NT2/D1 (cell line): ENCODE data around the gene MUC5AC.

ENCODE experiments used
- YY1 ChIP-seq: IDR thresholded peaks from 2 replicates; pipeline ENCODE4 v1.6.1; 2011; ENCODE audit not compliant: insufficient read length, insufficient read depth
- ZNF274 ChIP-seq: IDR thresholded peaks from 2 replicates; pipeline ENCODE4 v1.6.1; 2011; ENCODE audit warnings: mild to moderate bottlenecking, low read depth, low read length

DNA sequence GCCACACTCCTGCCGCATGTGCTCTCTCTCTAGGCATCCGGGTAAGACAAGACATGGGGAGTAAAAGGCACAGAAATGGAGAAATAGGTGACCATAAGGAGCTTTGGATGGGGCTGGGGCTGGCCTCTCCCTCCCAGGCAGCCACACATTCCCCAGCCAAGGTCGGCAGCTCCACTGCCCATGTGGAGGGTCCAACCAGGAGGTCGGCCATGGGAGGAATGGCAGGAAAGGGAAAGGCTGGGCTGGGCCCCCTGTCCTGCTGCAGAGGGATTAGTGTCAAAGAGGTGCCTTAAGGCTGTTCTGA, 460 bp upstream of the MUC5AC start:
- TF ChIP-seq YY1 (no peak), ZNF274 (no peak)
